Osteoblast (primary cell): ENCODE measurements around the gene SRRM5. TPM values are rescaled to one million over a fixed set of nuclear protein-coding genes. Genes with fewer than 3 reads are reported as not detected.
A peak's percentile ranks its signal among the peaks of the same experiment; 100 is the strongest.

Experiments
- DNase-seq: peaks from one replicate; pipeline ENCODE4 v3.0.0; 2011; ENCODE audit warnings: low spot score, mixed read lengths; ENCODE audit not compliant: insufficient read length; ENCODE audit errors: missing footprints
- H2AFZ ChIP-seq: 2 replicates; pipeline ENCODE4 v1.6.0; 2011; ENCODE audit warnings: mild to moderate bottlenecking, low read length
- H3K27ac ChIP-seq: 2 replicates; pipeline ENCODE4 v1.5.1; 2011; ENCODE audit warnings: mild to moderate bottlenecking, low read depth, low read length, moderate library complexity
- H3K27me3 ChIP-seq: 2 replicates; pipeline ENCODE4 v1.6.0; 2012; ENCODE audit warnings: mild to moderate bottlenecking, control low read depth, inconsistent platforms, low read length, moderate library complexity; ENCODE audit not compliant: insufficient read depth
- H3K36me3 ChIP-seq: 2 replicates; pipeline ENCODE4 v1.5.1; 2011; ENCODE audit warnings: mild to moderate bottlenecking, low read length, control low read depth, moderate library complexity; ENCODE audit not compliant: insufficient read depth
- H3K4me1 ChIP-seq: 2 replicates; pipeline ENCODE4 v1.5.1; 2011; ENCODE audit warnings: mild to moderate bottlenecking, low read length, control low read depth, moderate library complexity; ENCODE audit not compliant: insufficient read depth
- H3K4me2 ChIP-seq: 2 replicates; pipeline ENCODE4 v1.6.0; 2011; ENCODE audit warnings: mild to moderate bottlenecking, low read length; ENCODE audit not compliant: insufficient read depth
- H3K4me3 ChIP-seq: fragments of 200-600 bp; sonication (generic); 3 replicates; pipeline ENCODE4 v1.5.1; 2012; ENCODE audit warnings: mild to moderate bottlenecking, low read length, inconsistent platforms; ENCODE audit not compliant: insufficient read depth
- H3K79me2 ChIP-seq: 2 replicates; pipeline ENCODE4 v1.6.0; 2012; ENCODE audit warnings: mild to moderate bottlenecking, low read length, control low read depth, inconsistent platforms; ENCODE audit not compliant: insufficient read depth
- H3K9me3 ChIP-seq: 2 replicates; pipeline ENCODE4 v1.5.1; 2011; ENCODE audit warnings: low read depth, low read length, control low read depth
- H4K20me1 ChIP-seq: 2 replicates; pipeline ENCODE4 v1.6.0; 2012; ENCODE audit warnings: mild to moderate bottlenecking, low read length, control low read depth; ENCODE audit not compliant: insufficient read depth
- CTCF ChIP-seq: IDR thresholded peaks from 2 replicates; pipeline ENCODE4 v1.5.1; 2011; ENCODE audit warnings: mild to moderate bottlenecking, low read depth, low read length, moderate library complexity; ENCODE audit errors: extremely low read depth
- total RNA-seq: library from RNA; depleted of rRNA; stranded (reverse); fragments of >200 nt; gene quantifications from 2 replicates; pipeline ENCODE4 v1.2.3, GENCODE V29; 2012

The SRRM5 gene
- under 0.01 TPM in 1 of 2 replicates, not detected in the other for total RNA-seq

- Histone ChIP-seq H2AFZ (no peak within 1 kb of the TSS), H3K4me2 (no peak within 1 kb of the TSS), H3K4me3 (no peak within 1 kb of the TSS), H4K20me1 (peaks cover 14% of the 10 kb centered on the region), H3K36me3 (peaks cover 23% of the 10 kb centered on the region), H3K27ac (no peak within 1 kb of the TSS), H3K27me3 (no peaks in the 10 kb centered on the region), H3K4me1 (no peaks in the 10 kb centered on the region), H3K9me3 (no peaks in the 10 kb centered on the region), H3K79me2 (peaks cover 53% of the 10 kb centered on the region)
- TF ChIP-seq CTCF, result no peak
- peak; percentile 23 for DNase-seq
Observed at GRCh38 chr19:43611788-43612187, at the start of gene SRRM5. Gene SRRM5, plus strand, starts transcription at chr19:43612088. Its CDS starts 34 bp downstream, at chr19:43612122.

- Histone ChIP-seq H3K4me2 (no peak overlapping the region), H4K20me1 (no peaks in the 10 kb centered on the region), H3K79me2 (peaks cover 26% of the 10 kb centered on the region), H3K36me3 (peaks cover 4% of the 10 kb centered on the region), H3K27ac (peak overlapping the region; percentile 89), H2AFZ (no peak overlapping the region), H3K4me1 (peaks cover 31% of the 10 kb centered on the region), H3K9me3 (no peaks in the 10 kb centered on the region), H3K27me3 (no peaks in the 10 kb centered on the region), H3K4me3 (no peak overlapping the region)
- no peak for TF ChIP-seq CTCF
- DNase-seq, result no peak
Observed at GRCh38 chr19:43562226-43562697, 49.6 kb upstream of the SRRM5 start.

GRCh38 chr19:43562698-43563241 lies 49.1 kb upstream of the SRRM5 start:
- Histone ChIP-seq H3K4me2 (peak overlapping the region; percentile 14), H2AFZ (peak overlapping the region; percentile 58), H3K27ac (peak overlapping the region; percentile 89)

More at GRCh38 chr19:43562698-43563241, 49.1 kb upstream of the SRRM5 start:
- Histone ChIP-seq H3K4me3 (no peak overlapping the region), H3K27me3 (no peaks in the 10 kb centered on the region), H3K9me3 (no peaks in the 10 kb centered on the region), H4K20me1 (no peaks in the 10 kb centered on the region), H3K79me2 (peaks cover 30% of the 10 kb centered on the region), H3K36me3 (peaks cover 4% of the 10 kb centered on the region), H3K4me1 (peaks cover 28% of the 10 kb centered on the region)
- no peak for TF ChIP-seq CTCF
- DNase-seq, result peak; percentile 95
